HL-60/S4 treated with phorbol 12-myristate 13-acetate at 8.2 ng/mL for 4 days and 3 days (cell line): ENCODE results near the gene HEPACAM.

Experiments used
- in situ Hi-C: fragments of 300-500 bp; cut with MboI; formaldehyde crosslinking; loops from 2 replicates; pipeline ENCODE4 v1.15.0; 2022; ENCODE audit warnings: low sequenced_read_pairs

The HEPACAM gene

DNA sequence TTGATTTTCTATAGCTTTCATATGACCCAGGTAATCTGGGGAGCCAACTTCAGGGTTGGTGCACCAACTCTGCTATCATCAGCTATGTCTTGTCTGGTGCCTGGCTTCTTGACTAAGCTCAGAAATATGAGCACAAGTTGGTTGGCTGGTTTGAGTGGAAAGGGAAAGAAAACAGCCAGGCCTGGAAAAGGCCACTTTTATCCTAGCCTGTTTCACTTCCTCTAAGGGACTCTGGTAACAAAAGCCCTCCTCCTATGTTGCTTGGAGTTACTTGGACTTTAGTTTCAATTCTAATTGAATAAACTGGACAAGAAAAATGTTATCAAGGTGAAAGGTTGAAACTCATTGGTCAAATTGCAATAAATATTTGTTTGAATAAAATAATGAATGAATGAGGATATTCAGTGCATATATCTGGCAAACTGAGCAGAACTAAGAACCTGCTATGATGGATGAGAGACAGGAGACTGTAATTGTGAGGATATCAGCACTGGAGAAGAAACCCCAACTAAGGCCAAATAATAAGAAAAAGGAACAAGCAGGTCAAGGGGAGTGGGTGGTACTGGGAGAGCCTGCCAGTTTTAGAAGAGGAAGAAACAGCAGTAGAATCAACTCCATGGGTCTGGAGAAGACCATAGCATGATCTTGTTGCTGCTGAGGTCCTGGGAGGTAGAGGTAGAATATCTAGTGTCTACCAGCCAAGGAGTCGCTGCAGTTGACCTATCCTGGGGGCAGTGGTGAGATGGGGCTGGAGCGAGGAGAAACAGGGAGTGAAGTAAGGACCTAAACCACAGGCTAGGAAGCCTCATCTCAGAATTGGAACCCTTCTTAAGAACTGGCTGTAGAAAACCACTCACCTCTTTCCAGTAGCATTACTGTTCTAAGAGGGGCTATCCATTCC lies 46.4 kb downstream of the HEPACAM start:
- in situ Hi-C loops, result no loop called here

DNA sequence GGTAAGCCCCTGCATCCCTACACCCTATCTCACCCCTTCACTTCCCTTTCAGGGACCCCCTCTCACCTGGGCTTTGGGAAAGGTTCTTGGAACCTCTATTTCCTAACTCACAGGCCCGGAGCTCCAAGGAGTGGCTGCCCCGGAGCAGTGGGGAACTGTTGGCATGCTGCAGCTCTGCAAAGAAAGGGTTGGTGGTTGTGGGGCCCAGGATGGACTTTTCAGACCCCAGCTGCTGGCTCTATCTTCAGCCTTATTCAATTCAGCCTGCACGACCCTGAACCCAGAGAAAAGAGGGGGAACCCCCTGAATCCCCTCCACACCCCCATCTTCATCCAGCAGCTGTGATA lies 48.2 kb downstream of the HEPACAM start:
- in situ Hi-C loops, result no loop called here

DNA sequence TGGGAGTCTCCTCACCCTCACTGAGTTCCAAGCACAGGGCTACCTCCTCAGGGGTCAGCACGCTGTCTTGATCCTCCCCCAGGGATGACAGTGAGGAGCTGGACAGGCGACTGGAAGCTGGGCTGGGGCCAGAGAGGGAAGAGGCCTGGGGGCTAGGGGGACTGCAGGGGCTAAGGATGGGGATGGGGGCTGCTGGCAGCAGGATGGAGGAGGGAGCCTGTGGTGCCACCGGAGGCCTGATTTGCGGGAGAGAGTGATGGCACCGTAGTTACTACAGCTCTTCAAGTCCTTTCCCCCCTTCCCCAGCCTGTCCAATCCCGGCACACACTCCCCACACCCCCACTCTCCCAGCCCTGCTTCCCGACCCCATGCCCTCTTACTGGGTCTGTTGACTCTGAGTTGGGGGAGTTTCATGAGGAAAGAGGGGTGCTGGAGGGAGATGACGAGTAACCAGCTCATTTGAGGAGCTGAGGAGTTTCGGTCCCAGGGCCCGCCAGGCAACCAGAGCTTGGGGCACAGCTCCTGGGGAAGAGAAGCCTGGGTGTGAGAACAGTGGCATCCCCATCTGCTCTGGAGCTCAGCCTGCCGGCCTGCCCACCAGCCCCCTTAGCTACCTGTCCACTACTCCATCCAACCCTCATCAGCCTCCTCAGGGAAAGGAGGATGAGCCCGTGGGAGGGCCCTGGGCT lies 48.7 kb downstream of the HEPACAM start:
- in situ Hi-C loops, result no loop called here

DNA sequence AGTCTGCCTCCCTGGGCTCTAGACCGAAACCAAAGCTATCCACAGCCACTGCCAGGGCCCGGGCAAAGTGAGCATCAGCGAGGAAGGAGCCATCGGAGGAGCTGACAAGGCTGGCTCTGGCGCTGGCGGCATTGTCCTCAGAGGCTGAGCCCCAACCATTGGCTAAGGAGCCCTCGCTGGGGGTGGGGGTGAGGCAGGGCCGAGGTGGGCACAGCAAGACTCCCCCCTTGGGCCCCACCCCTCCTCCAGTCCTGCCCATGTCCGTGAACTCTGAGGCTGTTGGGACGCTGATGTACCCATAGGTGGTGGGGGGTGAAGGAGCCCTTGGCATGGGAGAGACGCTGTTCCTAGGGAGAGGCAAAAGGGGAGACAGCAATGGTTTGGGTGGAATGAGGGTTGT lies 49.4 kb downstream of the HEPACAM start:
- in situ Hi-C loops, result no loop called here

DNA sequence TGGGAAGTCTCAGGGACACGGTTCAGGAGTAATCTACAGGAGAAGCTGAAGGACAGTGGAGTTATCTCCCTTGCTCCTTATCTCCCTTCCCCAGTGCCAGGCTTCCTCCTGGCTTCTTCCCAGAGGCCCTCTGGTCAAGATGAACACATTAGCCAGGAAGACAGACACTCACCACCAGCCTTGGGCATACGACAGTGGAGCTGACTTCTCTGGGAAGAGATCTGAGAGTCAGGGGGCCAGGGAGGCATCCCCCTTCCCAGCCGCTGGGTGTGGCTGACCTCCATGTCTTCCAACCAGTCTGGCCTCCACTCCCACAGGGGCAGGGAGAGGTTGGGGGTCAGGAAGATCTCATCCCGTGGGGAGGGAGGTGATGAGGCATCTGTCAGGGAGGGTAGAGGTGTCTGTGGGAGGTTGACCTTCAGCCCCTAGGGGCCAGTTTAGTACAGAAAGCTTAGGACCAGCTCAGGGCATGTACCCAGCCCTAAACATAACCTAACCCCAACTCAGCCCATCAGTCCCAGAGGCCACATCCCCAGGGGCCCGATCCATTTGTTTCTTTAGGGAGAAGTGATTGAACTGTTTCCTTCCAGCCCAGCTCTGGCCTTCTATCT lies 50.9 kb downstream of the HEPACAM start:
- in situ Hi-C loops, result no loop called here

DNA sequence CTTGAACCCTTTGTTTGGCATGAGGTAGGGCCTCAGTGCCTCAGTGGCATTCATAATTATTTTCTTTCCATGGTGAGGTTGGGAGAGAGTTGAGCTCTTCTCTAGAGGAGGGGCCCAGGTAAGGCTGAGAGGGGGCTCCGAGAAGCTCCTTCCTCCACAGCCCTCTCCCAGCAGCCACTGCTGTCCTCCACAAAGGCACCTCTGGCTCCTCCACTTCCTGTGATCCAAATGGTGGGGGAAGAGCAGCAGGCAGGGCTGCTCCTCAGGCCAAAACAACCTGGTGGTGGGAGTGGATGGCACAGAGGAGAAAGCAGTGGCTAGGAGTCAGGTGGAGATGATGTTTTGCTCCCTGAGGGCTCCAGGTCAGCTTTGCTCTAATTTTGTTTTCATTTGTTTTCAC lies 51.5 kb downstream of the HEPACAM start:
- in situ Hi-C loops, result no loop called here

DNA sequence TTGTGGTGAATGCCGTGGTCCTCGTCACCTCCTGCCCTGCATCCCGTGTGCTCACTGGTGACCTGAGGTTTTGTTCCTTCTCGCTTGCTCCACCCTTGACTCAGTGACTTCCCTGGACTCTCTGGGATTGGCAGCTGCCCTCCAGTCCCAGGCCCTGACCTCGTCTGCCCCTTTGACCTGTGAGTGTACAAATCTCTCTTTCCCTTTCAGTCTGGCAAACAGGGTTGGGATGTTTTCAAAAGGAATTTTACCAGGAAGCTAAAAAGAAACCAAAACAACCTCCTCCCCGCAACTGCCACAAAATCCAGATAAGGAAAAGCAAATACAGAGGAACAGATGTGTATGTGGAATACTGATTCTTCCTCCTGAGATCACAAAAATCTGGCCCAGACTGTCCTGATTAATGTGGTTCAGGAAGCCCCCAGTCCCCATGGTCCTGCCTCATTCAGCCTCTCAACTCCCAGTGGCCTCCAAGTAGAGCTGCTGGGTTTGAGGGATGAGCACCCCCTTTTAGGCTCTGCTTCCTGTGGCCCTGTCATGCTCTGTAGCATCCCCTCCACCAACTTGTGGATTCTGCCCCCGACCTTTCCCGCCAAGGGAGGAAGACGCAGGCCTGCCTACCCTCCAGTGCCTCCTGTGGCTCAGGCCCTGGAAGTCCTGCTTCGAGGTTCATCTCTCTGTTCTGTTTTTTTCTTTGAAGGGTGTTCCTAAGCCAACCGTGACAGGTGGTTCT lies 53.3 kb downstream of the HEPACAM start:
- in situ Hi-C loops, result no loop called here

DNA sequence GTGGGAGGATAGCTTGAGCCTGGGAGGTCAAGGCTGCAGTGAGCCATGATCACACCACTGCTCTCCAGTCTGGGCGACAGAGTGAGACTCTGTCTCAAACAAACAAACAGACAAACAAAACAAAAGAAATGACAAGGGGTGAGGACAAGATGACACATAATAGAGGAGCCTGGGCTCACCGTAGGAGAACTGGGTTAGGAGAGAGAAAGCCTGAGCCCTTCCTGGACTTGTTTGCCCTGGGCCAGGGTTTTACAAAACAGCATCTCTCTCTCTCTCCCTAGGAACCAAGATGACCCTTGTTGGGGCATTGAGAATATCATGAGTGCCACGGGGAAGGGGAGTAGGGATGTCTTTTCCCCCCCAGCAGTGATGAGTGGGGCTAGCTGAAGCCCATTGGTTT lies 54.9 kb downstream of the HEPACAM start:
- in situ Hi-C loops, result no loop called here

DNA sequence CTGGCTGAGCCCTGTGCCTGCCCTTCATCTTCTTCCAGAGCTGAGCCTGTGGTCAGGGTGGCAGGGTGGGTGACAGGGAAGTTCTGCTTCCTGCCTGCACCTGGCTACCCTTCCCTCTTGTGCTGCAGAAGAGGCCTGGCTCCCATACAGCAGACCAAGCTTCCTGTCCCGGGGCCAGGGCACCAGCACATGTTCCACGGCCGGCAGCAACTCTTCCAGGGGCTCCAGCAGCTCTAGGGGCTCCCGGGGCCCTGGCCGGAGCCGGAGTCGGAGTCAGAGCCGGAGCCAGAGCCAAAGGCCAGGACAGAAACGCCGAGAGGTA lies 55.6 kb downstream of the HEPACAM start:
- in situ Hi-C loops, result no loop called here

DNA sequence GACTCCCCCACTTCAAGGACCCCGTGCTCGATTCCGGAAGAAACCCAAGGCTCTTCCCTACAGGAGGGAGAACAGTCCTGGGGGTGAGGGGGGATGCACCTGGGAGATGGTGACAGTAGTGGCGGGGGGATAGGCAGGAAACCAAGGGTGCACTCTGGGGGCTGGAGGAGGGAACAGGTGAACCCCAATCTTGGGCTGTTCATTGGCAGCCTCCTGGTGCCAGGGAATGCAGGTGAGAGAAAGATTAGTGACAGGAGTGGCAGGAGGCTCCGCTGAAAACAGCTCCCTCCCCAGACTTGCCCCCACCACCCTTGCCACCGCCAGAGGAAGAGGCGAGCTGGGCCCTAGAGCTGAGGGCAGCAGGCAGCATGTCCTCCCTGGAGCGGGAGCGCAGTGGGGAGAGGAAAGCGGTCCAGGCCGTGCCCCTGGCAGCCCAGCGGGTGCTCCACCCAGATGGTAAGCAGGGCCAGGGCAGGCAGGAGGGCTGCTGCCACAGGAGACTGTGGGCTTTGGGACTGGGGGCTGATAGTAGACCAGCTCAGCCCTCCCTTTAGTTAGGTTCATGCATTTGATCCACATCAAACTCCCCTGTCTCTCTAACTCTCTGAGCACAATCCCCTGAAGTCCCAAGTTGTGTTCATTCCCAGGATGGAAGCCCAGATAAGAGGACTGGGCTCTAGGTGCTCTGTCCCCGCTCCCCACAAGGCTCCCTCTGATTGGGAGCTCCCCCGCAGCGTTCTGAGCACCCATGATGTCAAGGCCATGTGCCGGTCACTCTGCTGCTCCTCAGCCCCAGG lies 56.2 kb downstream of the HEPACAM start:
- in situ Hi-C loops, result no loop called here

DNA sequence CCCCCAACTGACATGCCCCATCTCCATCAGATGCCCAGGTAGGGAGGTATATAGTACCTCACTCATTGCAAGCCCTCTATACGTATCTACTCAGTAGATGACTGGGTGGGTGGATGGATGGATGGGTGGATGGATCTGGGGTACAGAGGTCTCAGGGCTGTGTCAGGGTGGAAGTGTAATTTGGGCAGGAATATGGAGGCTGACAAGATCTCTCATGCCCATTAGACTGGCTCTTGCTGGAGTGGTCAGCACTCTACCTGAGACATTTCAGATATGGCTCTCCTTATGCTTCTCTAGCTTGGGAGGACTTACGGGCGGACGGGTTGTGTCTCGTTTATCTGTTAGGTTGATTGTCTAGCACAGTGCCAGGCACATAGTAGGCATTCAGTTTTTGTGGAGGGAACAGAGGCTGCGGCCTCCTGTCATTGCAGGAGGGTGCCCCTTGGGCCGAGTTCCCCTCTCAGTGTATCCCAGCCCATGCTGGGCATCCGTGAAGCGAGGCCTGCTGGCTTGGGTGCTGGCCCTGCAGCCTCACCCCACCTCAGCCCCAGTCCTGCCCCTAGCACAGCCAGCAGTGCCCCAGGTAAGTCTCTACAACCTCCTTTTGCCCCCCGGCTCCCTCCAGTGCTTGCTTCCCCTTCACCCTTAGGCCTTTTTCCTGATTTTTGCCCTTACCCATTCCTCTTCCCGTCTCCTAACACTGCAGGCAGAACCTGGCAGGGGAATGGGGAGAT lies 56.9 kb downstream of the HEPACAM start:
- in situ Hi-C loops, result no loop called here

DNA sequence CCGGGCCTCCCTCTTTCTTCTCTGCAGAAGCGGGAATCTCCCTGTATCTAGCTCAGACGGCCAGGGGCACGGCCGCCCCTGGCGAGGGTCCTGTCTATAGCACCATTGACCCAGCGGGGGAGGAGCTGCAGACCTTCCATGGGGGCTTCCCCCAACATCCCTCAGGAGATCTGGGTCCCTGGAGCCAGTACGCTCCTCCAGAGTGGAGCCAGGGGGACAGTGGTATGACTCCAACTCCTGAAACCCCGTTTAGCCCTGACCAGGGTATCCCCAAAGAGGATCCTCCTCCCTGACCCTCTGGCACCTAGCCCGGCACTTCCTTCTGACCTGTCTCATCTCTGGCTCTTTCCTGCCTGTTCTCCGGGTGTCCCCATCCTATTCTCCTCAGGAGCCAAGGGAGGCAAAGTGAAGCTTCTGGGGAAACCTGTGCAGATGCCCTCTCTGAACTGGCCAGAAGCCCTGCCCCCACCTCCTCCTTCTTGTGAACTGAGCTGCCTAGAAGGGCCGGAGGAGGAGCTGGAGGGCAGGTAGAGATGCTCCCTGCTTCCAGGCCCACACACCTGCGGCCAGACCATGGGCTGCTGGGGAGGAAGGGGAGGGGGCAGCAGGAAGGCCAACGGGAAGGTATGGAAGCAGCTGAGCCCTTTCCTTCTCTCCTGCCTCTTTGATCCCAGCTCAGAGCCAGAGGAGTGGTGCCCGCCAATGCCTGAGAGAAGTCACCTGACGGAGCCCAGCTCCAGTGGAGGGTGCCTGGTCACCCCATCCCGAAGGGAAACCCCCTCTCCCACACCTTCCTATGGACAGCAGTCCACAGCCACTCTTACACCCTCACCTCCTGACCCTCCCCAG lies 57.7 kb downstream of the HEPACAM start:
- in situ Hi-C loops, result no loop called here

DNA sequence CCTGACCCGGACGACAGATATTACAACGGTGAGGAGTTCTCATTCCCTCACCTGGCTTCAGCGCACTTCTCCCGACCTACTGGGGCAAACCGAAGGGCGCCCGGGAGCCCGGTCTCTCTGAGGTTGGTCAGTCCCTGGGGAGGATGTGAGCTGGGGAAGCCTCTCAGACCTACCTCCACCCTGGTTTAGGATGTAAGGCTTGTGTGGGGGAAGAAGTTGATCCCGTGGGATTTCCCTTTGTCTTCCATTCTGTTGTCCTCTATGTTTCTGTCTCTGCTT lies 58.3 kb downstream of the HEPACAM start:
- in situ Hi-C loops, result no loop called here

DNA sequence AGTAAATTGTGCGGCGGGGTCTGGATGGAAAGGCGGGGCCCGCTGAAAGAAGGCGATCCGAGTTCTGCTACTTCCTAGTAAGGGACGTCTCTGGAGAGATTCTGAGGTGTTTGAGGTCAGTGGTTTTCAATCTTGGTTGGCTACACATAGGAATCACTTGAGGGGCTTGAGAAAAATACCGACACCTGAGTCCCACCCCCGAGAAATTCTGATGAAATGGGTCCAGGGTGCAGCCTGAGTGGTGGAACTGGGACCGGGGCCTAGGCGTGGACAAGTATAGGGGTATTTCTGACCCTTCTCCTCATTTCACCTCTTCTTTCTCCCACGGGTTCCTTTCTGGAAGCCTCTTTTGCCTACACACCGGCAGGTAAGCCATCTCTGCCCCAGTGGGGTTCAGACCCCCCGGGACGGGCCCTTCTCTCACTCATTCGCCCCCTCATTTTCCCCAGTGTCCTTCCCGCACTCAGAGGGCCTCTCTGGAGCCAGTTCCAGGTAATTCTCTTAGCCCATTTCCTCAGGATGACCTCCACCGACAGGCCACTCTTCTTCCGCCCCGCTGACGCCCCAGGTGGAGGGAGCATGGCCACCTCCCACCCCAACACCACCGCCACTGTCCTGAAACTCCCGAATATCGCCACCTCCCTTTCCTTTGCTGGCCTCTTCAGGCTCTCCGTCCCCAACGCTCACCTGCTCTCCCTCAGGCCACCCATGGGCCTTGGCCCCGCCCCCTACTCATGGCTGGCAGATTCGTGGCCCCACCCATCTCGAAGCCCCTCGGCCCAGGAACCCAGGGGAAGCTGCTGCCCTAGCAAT lies 58.8 kb downstream of the HEPACAM start:
- in situ Hi-C loops, result no loop called here

DNA sequence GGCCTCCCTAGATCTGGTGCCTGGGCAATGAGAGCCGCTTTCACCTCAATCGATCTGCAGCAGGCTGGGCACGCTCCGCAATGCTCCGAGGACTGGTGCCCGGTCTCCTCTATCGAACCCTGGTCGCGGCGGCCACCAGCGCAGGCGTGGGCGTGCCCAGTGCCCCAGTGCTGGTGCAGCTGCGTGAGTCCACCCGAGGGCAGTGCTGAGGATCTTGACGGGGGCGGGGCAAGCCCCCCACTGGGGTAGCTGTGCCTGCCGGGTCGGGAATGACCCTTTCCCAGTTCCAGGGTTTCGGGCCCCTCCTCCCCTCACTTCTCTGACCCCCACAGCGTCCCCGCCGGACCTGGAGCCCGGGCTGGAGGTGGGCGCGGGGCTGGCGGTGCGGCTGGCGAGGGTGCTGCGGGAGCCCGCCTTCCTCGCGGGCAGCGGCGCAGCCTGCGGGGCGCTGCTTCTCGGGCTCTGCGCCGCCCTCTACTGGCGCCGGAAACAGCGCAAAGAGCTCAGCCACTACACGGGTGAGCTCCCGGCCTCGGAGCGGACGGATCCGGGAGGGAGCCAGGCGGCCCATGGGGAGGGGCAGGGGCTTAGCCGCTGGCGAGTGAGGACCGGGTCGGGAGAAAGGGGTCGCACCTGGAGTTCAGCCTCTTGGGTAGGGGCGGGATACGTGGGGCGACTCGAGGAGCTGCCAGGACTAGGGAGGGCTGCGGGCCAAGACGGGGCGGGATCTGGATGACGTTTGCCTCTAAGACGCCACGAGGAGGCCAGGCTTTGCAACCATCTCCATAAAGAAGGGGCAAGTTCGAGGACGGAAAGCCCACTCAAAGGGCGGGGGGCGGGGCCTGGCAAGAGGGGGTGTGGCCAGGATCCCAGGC lies 59.7 kb downstream of the HEPACAM start:
- in situ Hi-C loops, result no loop called here

DNA sequence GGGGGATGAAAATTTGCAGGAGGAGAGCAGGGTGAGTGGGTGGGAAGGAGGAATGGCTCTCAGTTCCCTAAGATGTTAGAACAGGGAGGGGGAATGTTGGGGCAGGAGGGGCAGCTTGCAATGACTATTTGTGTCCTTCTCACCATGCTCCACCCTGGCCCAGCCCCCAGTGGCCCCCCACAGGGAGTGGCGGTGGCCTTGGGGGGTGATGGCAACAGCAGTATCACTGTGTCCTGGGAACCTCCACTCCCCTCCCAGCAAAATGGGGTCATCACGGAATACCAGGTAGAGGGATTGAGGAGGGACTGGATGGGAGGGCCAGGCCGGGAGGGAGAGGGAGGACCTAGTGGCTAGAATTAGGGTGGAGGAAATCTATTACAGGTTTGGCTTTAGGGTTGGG lies 60.4 kb downstream of the HEPACAM start:
- in situ Hi-C loops, result no loop called here

DNA sequence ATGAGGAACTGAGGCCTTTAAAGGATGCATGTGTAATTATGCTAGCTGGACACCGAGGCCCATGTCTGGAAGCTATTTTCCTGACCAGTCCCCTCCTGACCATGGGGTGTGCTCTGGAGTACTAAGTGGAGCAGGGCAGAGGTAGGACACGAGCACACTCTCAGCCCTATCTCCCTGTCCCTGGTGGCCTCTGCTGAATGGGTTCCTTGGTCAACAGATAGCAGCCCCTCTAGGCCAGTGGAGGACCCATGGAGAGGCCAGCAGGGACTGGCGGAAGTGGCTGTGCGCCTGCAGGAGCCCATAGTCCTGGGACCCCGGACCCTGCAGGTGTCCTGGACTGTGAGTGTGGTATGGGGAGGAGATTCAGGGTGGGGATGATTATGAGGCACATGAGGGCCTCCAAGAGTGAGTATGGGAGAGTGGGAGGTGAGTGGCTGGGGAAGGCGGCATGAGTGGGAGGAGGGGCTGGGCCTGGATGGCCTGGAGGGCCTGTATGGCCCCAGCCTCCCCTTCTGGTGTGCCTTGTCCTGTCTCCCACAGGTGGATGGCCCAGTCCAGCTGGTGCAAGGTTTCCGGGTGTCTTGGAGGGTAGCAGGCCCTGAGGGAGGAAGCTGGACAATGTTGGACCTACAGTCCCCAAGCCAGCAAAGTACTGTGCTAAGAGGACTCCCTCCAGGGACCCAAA lies 61.1 kb downstream of the HEPACAM start:
- in situ Hi-C loops, result no loop called here
